ENCODE measurements around the gene ATXN2. TPM values are rescaled to one million over a fixed set of nuclear protein-coding genes. Genes with fewer than 3 reads are reported as not detected.

ATXN2 gene
- total RNA-seq, 1 experiment from 2014 or later: 56.3 TPM

GRCh38 chr12:111405149-111405858 is 193.8 kb downstream of the ATXN2 start (continued):
- TF ChIP-seq NR1H2 (CRISPR knock-in tag; IDR thresholded peaks at IDR 0.05) (no peak), ARID4B (CRISPR knock-in tag; IDR thresholded peaks at IDR 0.05; ENCODE audit: borderline replicate concordance) (peak; percentile 73; the same call in 1 of the 2 replicates), ZNF396 (CRISPR knock-in tag; IDR thresholded peaks at IDR 0.05; ENCODE audit: borderline replicate concordance) (no peak), CDX4 (CRISPR knock-in tag; IDR thresholded peaks at IDR 0.05; ENCODE audit: borderline replicate concordance) (no peak), USF2 (CRISPR knock-in tag; IDR thresholded peaks at IDR 0.05) (peak; percentile 93), ZNF512 (CRISPR knock-in tag; IDR thresholded peaks at IDR 0.05; ENCODE audit: borderline replicate concordance) (no peak), OVOL2 (CRISPR knock-in tag; IDR thresholded peaks at IDR 0.05; ENCODE audit: borderline replicate concordance) (no peak), NFATC4 (CRISPR knock-in tag; IDR thresholded peaks at IDR 0.05) (0 out of 2 replicates have a peak, but pooled peaks have one; percentile 61)

GRCh38 chr12:111404362-111405148 is 194.6 kb downstream of the ATXN2 start:
- Mint-ChIP-seq H3K27ac (peak overlapping the region; percentile 98), H3K36me3 (no peaks in the 10 kb centered on the region), H3K9me3 (no peaks in the 10 kb centered on the region), H3K4me1 (peaks cover 43% of the 10 kb centered on the region), H3K27me3 (ENCODE audit: low read depth) (0 out of 2 replicates have a peak, but pooled peaks cover 2% of the 10 kb centered on the region), H3K4me3 (peak overlapping the region; percentile 78)
- DNase-seq (ENCODE audit: low spot score): peak; percentile 72
- CTCF ChIA-PET: interaction anchor here (1.0 to 3.4 kb wide), 5 partner anchors 8 to 46 kb away, joined by 4 to 82 read pairs (median 25); no protein-coding TSS in a partner anchor
- POLR2A ChIA-PET: interaction anchor here (0.5 to 1.8 kb wide), 6 partner anchors 7 to 362 kb away, joined by 3 to 5 read pairs (median 3); partner anchors contain the start of gene ALDH2
- ATAC-seq: peak; percentile 10
- no peak for TF ChIP-seq TCF7 (CRISPR knock-in tag; IDR thresholded peaks at IDR 0.05; ENCODE audit: low read depth)
- no peak for TF ChIP-seq ZNF121 (CRISPR knock-in tag; IDR thresholded peaks at IDR 0.05)
- no peak for TF ChIP-seq CBFB (CRISPR knock-in tag; IDR thresholded peaks at IDR 0.05; ENCODE audit: low read depth)
- TF ChIP-seq ZNF317 (CRISPR knock-in tag; IDR thresholded peaks at IDR 0.05; ENCODE audit: borderline replicate concordance, low read depth): no peak
- TF ChIP-seq PRRX2 (CRISPR knock-in tag; IDR thresholded peaks at IDR 0.05): no peak
- TF ChIP-seq NFE2L1 (CRISPR knock-in tag; IDR thresholded peaks at IDR 0.05): no peak
- no peak for TF ChIP-seq FOXP4 (CRISPR knock-in tag; IDR thresholded peaks at IDR 0.05)
- 0 out of 2 replicates have a peak, but pooled peaks have one; percentile 37 for TF ChIP-seq ESRRA (CRISPR knock-in tag; IDR thresholded peaks at IDR 0.05; ENCODE audit: borderline replicate concordance)
- TF ChIP-seq ATF2 (CRISPR knock-in tag; IDR thresholded peaks at IDR 0.05; ENCODE audit: borderline replicate concordance, low read depth): no peak
- TF ChIP-seq CDX4 (CRISPR knock-in tag; IDR thresholded peaks at IDR 0.05; ENCODE audit: borderline replicate concordance): no peak
- no peak for TF ChIP-seq NR3C1 (CRISPR knock-in tag; conservative IDR thresholded peaks at IDR 0.05; ENCODE audit: low read depth)
- no peak for TF ChIP-seq TEAD1 (CRISPR knock-in tag; IDR thresholded peaks at IDR 0.05)
- no peak for TF ChIP-seq ZNF263 (CRISPR knock-in tag; IDR thresholded peaks at IDR 0.05; ENCODE audit: low read depth)
- TF ChIP-seq GABPB1 (CRISPR knock-in tag; IDR thresholded peaks at IDR 0.05): 0 out of 2 replicates have a peak, but pooled peaks have one; percentile 8
- TF ChIP-seq SMAD4 (CRISPR knock-in tag; IDR thresholded peaks at IDR 0.05): no peak

Data from WTC11 (cell line).